Keratinocyte (primary cell): ENCODE results near the gene B3GAT1. TPM values are rescaled to one million over a fixed set of nuclear protein-coding genes. Genes with fewer than 3 reads are reported as not detected.
A peak's percentile ranks its signal among the peaks of the same experiment; 100 is the strongest.

Source experiments
- DNase-seq: peaks from one replicate; pipeline ENCODE4 v3.0.0-alpha.2; 2011; ENCODE audit warnings: low read depth, missing footprints, low spot score
- FAIRE-seq: peaks from 2 replicates; lab custom pipeline; 2011; peaks lifted over from hg19 to GRCh38; lab: Jason Lieb, UNC
- H2AFZ ChIP-seq: 2 replicates; pipeline ENCODE4 v1.6.0; 2012; ENCODE audit warnings: low read length, control low read depth, inconsistent platforms; ENCODE audit not compliant: control insufficient read depth
- H3K27ac ChIP-seq: 2 replicates; pipeline ENCODE4 v1.5.1; 2011; ENCODE audit warnings: low read length; ENCODE audit not compliant: control insufficient read depth, insufficient read depth
- H3K27me3 ChIP-seq: 3 replicates; pipeline ENCODE4 v1.6.0; 2011; ENCODE audit warnings: low read length; ENCODE audit not compliant: control insufficient read depth, insufficient read depth; ENCODE audit errors: extremely low read depth
- H3K36me3 ChIP-seq, 2 experiments: 2 replicates in 1 of 2; 3 replicates in 1 of 2; pipeline ENCODE4 v1.5.1; 2011; ENCODE audit warnings: low read length in 2 of 2, mild to moderate bottlenecking in 1 of 2; ENCODE audit not compliant: control insufficient read depth in 2 of 2, insufficient read depth in 2 of 2; ENCODE audit errors: extremely low read depth in 1 of 2
- H3K4me1 ChIP-seq: 3 replicates; pipeline ENCODE4 v1.5.1; 2011; ENCODE audit warnings: low read length; ENCODE audit not compliant: control insufficient read depth, insufficient read depth; ENCODE audit errors: extremely low read depth
- H3K4me2 ChIP-seq: 3 replicates; pipeline ENCODE4 v1.6.0; 2011; ENCODE audit warnings: low read depth, low read length; ENCODE audit not compliant: control insufficient read depth, insufficient read depth; ENCODE audit errors: extremely low read depth
- H3K4me3 ChIP-seq, 3 experiments: fragments of 200-600 bp in 1 of 3; sonication (generic) in 1 of 3; 2 replicates in 2 of 3; 3 replicates in 1 of 3; pipeline ENCODE4 v1.5.1; 2011 to 2016; ENCODE audit warnings: low read length in 3 of 3, mild to moderate bottlenecking in 3 of 3, control low read depth in 2 of 3, inconsistent platforms in 1 of 3, low read depth in 1 of 3, mixed read lengths in 1 of 3, mixed run types in 1 of 3, moderate library complexity in 1 of 3; ENCODE audit not compliant: control insufficient read depth in 2 of 3, insufficient read depth in 2 of 3; ENCODE audit errors: extremely low read depth in 1 of 3
- H3K79me2 ChIP-seq: 2 replicates; pipeline ENCODE4 v1.6.0; 2012; ENCODE audit warnings: low read length; ENCODE audit not compliant: control insufficient read depth, insufficient read depth
- H3K9ac ChIP-seq: 3 replicates; pipeline ENCODE4 v1.6.0; 2011; ENCODE audit warnings: low read length; ENCODE audit not compliant: control insufficient read depth, insufficient read depth; ENCODE audit errors: extremely low read depth
- H3K9me1 ChIP-seq: 3 replicates; pipeline ENCODE4 v1.6.0; 2011; ENCODE audit warnings: low read length; ENCODE audit not compliant: control insufficient read depth, insufficient read depth; ENCODE audit errors: extremely low read depth
- H3K9me3 ChIP-seq: 2 replicates; pipeline ENCODE4 v1.5.1; 2012; ENCODE audit warnings: low read depth, low read length; ENCODE audit not compliant: control insufficient read depth
- H4K20me1 ChIP-seq: 3 replicates; pipeline ENCODE4 v1.6.0; 2011; ENCODE audit warnings: low read length; ENCODE audit not compliant: control insufficient read depth, insufficient read depth; ENCODE audit errors: extremely low read depth
- CTCF ChIP-seq, 3 experiments: IDR thresholded peaks in 1 of 3; conservative IDR thresholded peaks in 1 of 3; optimal IDR thresholded peaks in 1 of 3; 2 replicates in 2 of 3; 3 replicates in 1 of 3; pipeline versions ENCODE3 to v1.5.1; 2011; ENCODE audit warnings: low read length in 3 of 3, mild to moderate bottlenecking in 3 of 3, moderate library complexity in 2 of 3, control low read depth in 1 of 3, inconsistent platforms in 1 of 3; ENCODE audit not compliant: insufficient read depth in 2 of 3; ENCODE audit errors: extremely low read depth in 1 of 3
- EZH2 ChIP-seq: IDR thresholded peaks from one replicate; pipeline ENCODE4 v1.6.1; 2012; ENCODE audit warnings: inconsistent platforms, mild to moderate bottlenecking, low read length, moderate library complexity
- dilution Hi-C: fragments of 300-500 bp; cut with MboI; formaldehyde crosslinking; loops from one replicate; pipeline ENCODE4 v1.7.0; 2020; ENCODE audit warnings: low sequenced_read_pairs; ENCODE audit not compliant: extremely low pct_ligation_motif_present
- polyA plus RNA-seq, 5 experiments: library from polyadenylated mRNA; depleted of rRNA in 3 of 5; stranded (reverse) in 3 of 5; stranded (forward) in 1 of 5; unstranded in 1 of 5; fragments of >200 nt; gene quantifications; 1 replicate in 1 of 5; 2 replicates in 3 of 5; 3 replicates in 1 of 5; pipeline versions ENCODE4 v1.2.1 to v1.2.3, GENCODE V29; 2011 to 2012; ENCODE audit warnings: missing spikeins in 2 of 5, low read depth in 1 of 5, low replicate concordance in 1 of 5

Gene B3GAT1
- polyA plus RNA-seq, 1 donor (not counting 4 experiments of a cell fraction or from before 2014, with no cell fraction given), result 0.04 TPM

- H3K27me3 ChIP-seq, result peaks cover 61% of the 10 kb centered on the region
These were observed 2.0 kb upstream of the B3GAT1 start for GRCh38 chr11:134413826-134414731.

GRCh38 chr11:134413043-134413825 lies 1.2 kb upstream of the B3GAT1 start:
- Histone ChIP-seq H3K79me2 (no peaks in the 10 kb centered on the region), H3K4me2 (no peak overlapping the region), H3K9ac (no peak overlapping the region), H3K9me1 (no peaks in the 10 kb centered on the region), H3K27ac (no peak overlapping the region), H3K9me3 (no peaks in the 10 kb centered on the region), H4K20me1 (no peaks in the 10 kb centered on the region), H3K4me3 (no peak overlapping the region), H3K4me1 (no peaks in the 10 kb centered on the region), H3K27me3 (peaks cover 64% of the 10 kb centered on the region), H2AFZ (no peak overlapping the region), H3K36me3 (no peaks in the 10 kb centered on the region)
- FAIRE-seq (no peak), DNase-seq (no peak)
- TF ChIP-seq CTCF (optimal IDR thresholded peaks at IDR 0.05 in 1 of 3, IDR thresholded peaks at IDR 0.05 in 1 of 3, conservative IDR thresholded peaks at IDR 0.05 in 1 of 3; ENCODE audit: extremely low read depth in 1 of 3, insufficient read depth in 2 of 3, low read length in 3 of 3) (no peak), EZH2 (peak; percentile 90)
- dilution Hi-C loops, result no loop called here

More at GRCh38 chr11:134413826-134414731, 2.0 kb upstream of the B3GAT1 start:
- dilution Hi-C loops, result no loop called here
- no peak overlapping the region for H3K4me3 ChIP-seq
- no peak overlapping the region for H3K9ac ChIP-seq
- no peak overlapping the region for H3K4me2 ChIP-seq
- no peaks in the 10 kb centered on the region for H3K9me3 ChIP-seq
- no peaks in the 10 kb centered on the region for H4K20me1 ChIP-seq
- H3K27ac ChIP-seq, result no peak overlapping the region
- no peaks in the 10 kb centered on the region for H3K9me1 ChIP-seq
- no peaks in the 10 kb centered on the region for H3K36me3 ChIP-seq
- no peak for DNase-seq
- no peak overlapping the region for H2AFZ ChIP-seq
- FAIRE-seq, result no peak
- H3K79me2 ChIP-seq, result no peaks in the 10 kb centered on the region
- no peaks in the 10 kb centered on the region for H3K4me1 ChIP-seq
- TF ChIP-seq CTCF (optimal IDR thresholded peaks at IDR 0.05 in 1 of 3, IDR thresholded peaks at IDR 0.05 in 1 of 3, conservative IDR thresholded peaks at IDR 0.05 in 1 of 3; ENCODE audit: extremely low read depth in 1 of 3, insufficient read depth in 2 of 3, low read length in 3 of 3) (no peak), EZH2 (no peak)
